ENCODE measurements around the gene DNAAF5. TPM values are rescaled to one million over a fixed set of nuclear protein-coding genes. Genes with fewer than 3 reads are reported as not detected.

Gene DNAAF5
- total RNA-seq, 1 donor from 2014 or later, result 17.7 TPM

GRCh38 chr7:701086-701671, 25.3 kb upstream of the DNAAF5 start:
- intact Hi-C loops (cut with DNase I), result loop anchor here (5.0 kb wide), 1 partner anchor 34 kb away; no protein-coding TSS in a partner anchor
- ATAC-seq (no peak), DNase-seq (ENCODE audit: missing footprints) (no peak)

- ATAC-seq (no peak), DNase-seq (ENCODE audit: missing footprints) (no peak)
- intact Hi-C loops (cut with DNase I), result loop anchor here (5.0 kb wide), 1 partner anchor 36 kb away; no protein-coding TSS in a partner anchor
These were observed 23.4 kb upstream of the DNAAF5 start for GRCh38 chr7:703049-703448.

- DNase-seq (ENCODE audit: missing footprints) (no peak), ATAC-seq (no peak)
- intact Hi-C loops (cut with DNase I), result no loop called here
These were observed 19.8 kb upstream of the DNAAF5 start for GRCh38 chr7:706721-707120.

GRCh38 chr7:707296-708000, 19.1 kb upstream of the DNAAF5 start:
- ATAC-seq, result no peak
- no peak for DNase-seq (ENCODE audit: missing footprints)
- intact Hi-C loops (cut with DNase I), result no loop called here

GRCh38 chr7:710161-710560, 16.3 kb upstream of the DNAAF5 start:
- DNase-seq (ENCODE audit: missing footprints) (no peak), ATAC-seq (no peak)
- intact Hi-C loops (cut with DNase I), result no loop called here

- ATAC-seq, result no peak
- DNase-seq (ENCODE audit: missing footprints), result no peak
These were observed 15.2 kb upstream of the DNAAF5 start for GRCh38 chr7:711093-711921.

GRCh38 chr7:711922-712380, 14.5 kb upstream of the DNAAF5 start:
- no peak for DNase-seq (ENCODE audit: missing footprints)
- intact Hi-C loops (cut with DNase I), result no loop called here
- ATAC-seq, result no peak

More at GRCh38 chr7:711093-711921, 15.2 kb upstream of the DNAAF5 start:
- intact Hi-C loops (cut with DNase I), result no loop called here

- no peak for ATAC-seq
- DNase-seq (ENCODE audit: missing footprints), result no peak
- intact Hi-C loops (cut with DNase I), result no loop called here
These were observed 13.9 kb upstream of the DNAAF5 start for GRCh38 chr7:712381-713138.

GRCh38 chr7:713139-713457, 13.4 kb upstream of the DNAAF5 start:
- intact Hi-C loops (cut with DNase I), result no loop called here

GRCh38 chr7:713488-714230, 12.8 kb upstream of the DNAAF5 start:
- intact Hi-C loops (cut with DNase I), result no loop called here
- DNase-seq (ENCODE audit: missing footprints) (no peak), ATAC-seq (no peak)

More at GRCh38 chr7:713139-713457, 13.4 kb upstream of the DNAAF5 start:
- DNase-seq (ENCODE audit: missing footprints) (no peak), ATAC-seq (no peak)

GRCh38 chr7:714251-714671, 12.2 kb upstream of the DNAAF5 start:
- ATAC-seq, result no peak
- DNase-seq (ENCODE audit: missing footprints), result no peak
- intact Hi-C loops (cut with DNase I), result no loop called here

GRCh38 chr7:716222-716621, 10.3 kb upstream of the DNAAF5 start:
- intact Hi-C loops (cut with DNase I), result no loop called here
- no peak for DNase-seq (ENCODE audit: missing footprints)
- ATAC-seq, result no peak

GRCh38 chr7:716636-717035, 9.9 kb upstream of the DNAAF5 start:
- ATAC-seq, result no peak
- intact Hi-C loops (cut with DNase I), result no loop called here
- no peak for DNase-seq (ENCODE audit: missing footprints)

- no peak for DNase-seq (ENCODE audit: missing footprints)
- no peak for ATAC-seq
- intact Hi-C loops (cut with DNase I), result no loop called here
These were observed 4.8 kb upstream of the DNAAF5 start for GRCh38 chr7:721619-722248.

GRCh38 chr7:723541-723940, 3.0 kb upstream of the DNAAF5 start:
- no peak for DNase-seq (ENCODE audit: missing footprints)
- ATAC-seq, result no peak
- intact Hi-C loops (cut with DNase I), result no loop called here

- no peak for DNase-seq (ENCODE audit: missing footprints)
- no peak for ATAC-seq
- intact Hi-C loops (cut with DNase I), result no loop called here
These were observed 2.2 kb upstream of the DNAAF5 start for GRCh38 chr7:724298-724697.

- DNase-seq (ENCODE audit: missing footprints) (no peak), ATAC-seq (no peak)
- intact Hi-C loops (cut with DNase I), result loop anchor here (5.0 kb wide), 1 partner anchor 58 kb away; no protein-coding TSS in a partner anchor
These were observed 1.1 kb upstream of the DNAAF5 start for GRCh38 chr7:725223-726005.
